ENCODE data around the gene ZNF771. TPM values are rescaled to one million over a fixed set of nuclear protein-coding genes. Genes with fewer than 3 reads are reported as not detected.

ZNF771 gene
- polyA plus RNA-seq, 1 donor (not counting 4 experiments of a cell fraction or from before 2014, with no cell fraction given), result 4.0 TPM

DNA sequence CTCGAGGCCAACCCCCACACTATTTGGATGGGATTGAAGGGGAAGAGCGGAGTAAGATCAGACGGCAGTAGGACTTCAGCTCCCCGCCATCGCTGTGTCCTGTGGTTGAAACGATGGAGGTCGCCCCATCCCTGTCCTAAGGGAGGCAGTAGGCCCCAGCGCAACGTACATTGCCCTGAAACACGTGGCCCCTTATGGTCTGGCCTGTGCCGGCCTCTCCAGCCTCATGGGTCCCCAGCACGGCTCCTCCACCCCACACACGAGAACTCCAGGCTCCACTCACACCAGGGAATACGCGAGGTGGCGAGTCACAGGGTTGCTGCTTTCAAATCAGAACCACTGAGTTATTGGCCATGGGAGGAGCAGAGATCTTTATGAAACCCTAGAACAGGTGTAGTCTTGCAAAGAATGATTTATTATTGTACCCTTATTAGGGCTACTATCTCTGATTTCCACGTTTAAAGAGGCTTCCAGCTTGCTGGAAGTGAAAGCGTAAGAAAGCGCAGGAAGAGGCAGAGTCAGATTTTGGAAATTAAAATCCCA, 23.1 kb downstream of the ZNF771 start:
- no peak for DNase-seq (ENCODE audit: low read depth, low spot score)
- no peaks in the 10 kb centered on the region for H3K27me3 ChIP-seq (ENCODE audit: control insufficient read depth, extremely low read depth, insufficient read depth, low read length)
- peaks cover 1 to 10% of the 10 kb centered on the region in 2 experiments for H3K36me3 ChIP-seq (ENCODE audit: control insufficient read depth in 2 of 2, extremely low read depth in 1 of 2, insufficient read depth in 2 of 2, low read length in 2 of 2)
- no peaks in the 10 kb centered on the region for H3K9me3 ChIP-seq (ENCODE audit: control insufficient read depth, low read depth, low read length)
- no peaks in the 10 kb centered on the region for H3K9me1 ChIP-seq (ENCODE audit: control insufficient read depth, extremely low read depth, insufficient read depth, low read length)
- peak overlapping the region; percentile 45 for H2AFZ ChIP-seq (ENCODE audit: control insufficient read depth, low read length)
- peak overlapping the region; percentile 46 for H3K4me2 ChIP-seq (ENCODE audit: control insufficient read depth, extremely low read depth, insufficient read depth, low read depth, low read length)
- H3K79me2 ChIP-seq (ENCODE audit: control insufficient read depth, insufficient read depth, low read length), result peaks cover 27% of the 10 kb centered on the region
- no peak for FAIRE-seq
- no peaks in the 10 kb centered on the region for H4K20me1 ChIP-seq (ENCODE audit: control insufficient read depth, extremely low read depth, insufficient read depth, low read length)
- no peak overlapping the region for H3K9ac ChIP-seq (ENCODE audit: control insufficient read depth, extremely low read depth, insufficient read depth, low read length)
- H3K4me1 ChIP-seq (ENCODE audit: control insufficient read depth, extremely low read depth, insufficient read depth, low read length), result peaks cover 17% of the 10 kb centered on the region
- peak overlapping the region in 1 of 3 experiments; percentile 30 for H3K4me3 ChIP-seq (ENCODE audit: control insufficient read depth in 2 of 3, extremely low read depth in 1 of 3, insufficient read depth in 2 of 3, low read depth in 1 of 3, low read length in 3 of 3)
- dilution Hi-C loops (cut with MboI; ENCODE audit: extremely low pct_ligation_motif_present, low sequenced_read_pairs), result no loop called here
- TF ChIP-seq, protein P1, sequence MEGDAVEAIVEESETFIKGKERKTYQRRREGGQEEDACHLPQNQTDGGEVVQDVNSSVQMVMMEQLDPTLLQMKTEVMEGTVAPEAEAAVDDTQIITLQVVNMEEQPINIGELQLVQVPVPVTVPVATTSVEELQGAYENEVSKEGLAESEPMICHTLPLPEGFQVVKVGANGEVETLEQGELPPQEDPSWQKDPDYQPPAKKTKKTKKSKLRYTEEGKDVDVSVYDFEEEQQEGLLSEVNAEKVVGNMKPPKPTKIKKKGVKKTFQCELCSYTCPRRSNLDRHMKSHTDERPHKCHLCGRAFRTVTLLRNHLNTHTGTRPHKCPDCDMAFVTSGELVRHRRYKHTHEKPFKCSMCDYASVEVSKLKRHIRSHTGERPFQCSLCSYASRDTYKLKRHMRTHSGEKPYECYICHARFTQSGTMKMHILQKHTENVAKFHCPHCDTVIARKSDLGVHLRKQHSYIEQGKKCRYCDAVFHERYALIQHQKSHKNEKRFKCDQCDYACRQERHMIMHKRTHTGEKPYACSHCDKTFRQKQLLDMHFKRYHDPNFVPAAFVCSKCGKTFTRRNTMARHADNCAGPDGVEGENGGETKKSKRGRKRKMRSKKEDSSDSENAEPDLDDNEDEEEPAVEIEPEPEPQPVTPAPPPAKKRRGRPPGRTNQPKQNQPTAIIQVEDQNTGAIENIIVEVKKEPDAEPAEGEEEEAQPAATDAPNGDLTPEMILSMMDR (optimal IDR thresholded peaks at IDR 0.05 in 1 of 3, IDR thresholded peaks at IDR 0.05 in 1 of 3, conservative IDR thresholded peaks at IDR 0.05 in 1 of 3; ENCODE audit: extremely low read depth in 1 of 3, insufficient read depth in 2 of 3, low read length in 3 of 3), result peak in 1 of 3 experiments; percentile 41
- TF ChIP-seq EZH2 (IDR thresholded peaks at IDR 0.05; ENCODE audit: low read length), result no peak
- H3K27ac ChIP-seq (ENCODE audit: control insufficient read depth, insufficient read depth, low read length), result no peak overlapping the region

DNA sequence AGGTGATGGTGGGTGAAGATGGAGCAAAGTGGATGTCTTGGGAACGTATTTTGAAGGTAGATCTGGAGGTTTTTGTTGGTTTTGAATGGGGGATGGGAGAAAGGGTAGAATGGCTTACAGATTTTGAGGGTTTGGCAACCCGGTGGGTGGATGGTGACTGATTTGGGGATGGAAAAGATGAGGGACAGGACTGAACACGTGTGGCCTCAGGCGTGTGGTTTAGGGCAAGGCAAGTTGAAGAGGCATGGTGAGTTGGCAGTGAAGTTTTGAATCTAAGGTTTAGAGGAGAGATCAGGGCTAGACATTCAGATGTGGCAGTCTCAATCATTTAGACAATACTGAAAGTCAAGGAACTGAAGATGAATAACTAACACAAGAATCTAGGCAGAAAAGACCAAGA, 27.4 kb downstream of the ZNF771 start:
- dilution Hi-C loops (cut with MboI; ENCODE audit: extremely low pct_ligation_motif_present, low sequenced_read_pairs), result no loop called here
- H3K27me3 ChIP-seq (ENCODE audit: control insufficient read depth, extremely low read depth, insufficient read depth, low read length), result no peaks in the 10 kb centered on the region
- no peaks in the 10 kb centered on the region for H3K36me3 ChIP-seq (ENCODE audit: control insufficient read depth in 2 of 2, extremely low read depth in 1 of 2, insufficient read depth in 2 of 2, low read length in 2 of 2)
- H3K79me2 ChIP-seq (ENCODE audit: control insufficient read depth, insufficient read depth, low read length), result no peaks in the 10 kb centered on the region
- H3K4me3 ChIP-seq (ENCODE audit: control insufficient read depth in 2 of 3, extremely low read depth in 1 of 3, insufficient read depth in 2 of 3, low read depth in 1 of 3, low read length in 3 of 3), result no peak overlapping the region
- H3K9ac ChIP-seq (ENCODE audit: control insufficient read depth, extremely low read depth, insufficient read depth, low read length), result no peak overlapping the region
- no peak overlapping the region for H3K27ac ChIP-seq (ENCODE audit: control insufficient read depth, insufficient read depth, low read length)
- H4K20me1 ChIP-seq (ENCODE audit: control insufficient read depth, extremely low read depth, insufficient read depth, low read length), result no peaks in the 10 kb centered on the region
- FAIRE-seq (no peak), DNase-seq (ENCODE audit: low read depth, low spot score) (no peak)
- H3K9me3 ChIP-seq (ENCODE audit: control insufficient read depth, low read depth, low read length), result no peaks in the 10 kb centered on the region
- TF ChIP-seq EZH2 (IDR thresholded peaks at IDR 0.05; ENCODE audit: low read length), result no peak
- TF ChIP-seq, protein P1 (optimal IDR thresholded peaks at IDR 0.05 in 1 of 3, IDR thresholded peaks at IDR 0.05 in 1 of 3, conservative IDR thresholded peaks at IDR 0.05 in 1 of 3; ENCODE audit: extremely low read depth in 1 of 3, insufficient read depth in 2 of 3, low read length in 3 of 3), result no peak
- H3K4me2 ChIP-seq (ENCODE audit: control insufficient read depth, extremely low read depth, insufficient read depth, low read depth, low read length), result peak overlapping the region; percentile 17
- no peak overlapping the region for H2AFZ ChIP-seq (ENCODE audit: control insufficient read depth, low read length)
- H3K4me1 ChIP-seq (ENCODE audit: control insufficient read depth, extremely low read depth, insufficient read depth, low read length), result peaks cover 11% of the 10 kb centered on the region
- H3K9me1 ChIP-seq (ENCODE audit: control insufficient read depth, extremely low read depth, insufficient read depth, low read length), result no peaks in the 10 kb centered on the region
